ENCODE measurements around the gene GET4.
A peak's percentile ranks its signal among the peaks of the same experiment; 100 is the strongest.

GET4 gene

GRCh38 chr7:873367-874002, 2.9 kb upstream of the GET4 start:
- peak in 3 of 4 experiments; percentile 40 to 41 (median 40) for DNase-seq

- DNase-seq, result no peak
Observed at GRCh38 chr7:874031-874749, 2.2 kb upstream of the GET4 start.

GRCh38 chr7:875051-875450, 1.3 kb upstream of the GET4 start:
- DNase-seq, result no peak

GRCh38 chr7:875476-876076, 778 bp upstream of the GET4 start:
- DNase-seq, result no peak

- DNase-seq, result no peak
Observed at GRCh38 chr7:876972-877311, 588 bp downstream of the GET4 start.

- no peak for DNase-seq
Observed at GRCh38 chr7:877312-878232, 1.2 kb downstream of the GET4 start.

GRCh38 chr7:879093-879492, 2.7 kb downstream of the GET4 start:
- no peak for DNase-seq

- no peak for DNase-seq
Observed at GRCh38 chr7:879706-880105, 3.4 kb downstream of the GET4 start.

- DNase-seq, result no peak
Observed at GRCh38 chr7:880450-880849, 4.1 kb downstream of the GET4 start.

GRCh38 chr7:881441-882234, 5.3 kb downstream of the GET4 start:
- DNase-seq, result no peak

GRCh38 chr7:882336-883035, 6.1 kb downstream of the GET4 start:
- no peak for DNase-seq

- DNase-seq, result no peak
Observed at GRCh38 chr7:883055-884021, 7.0 kb downstream of the GET4 start.

- DNase-seq, result no peak
Observed at GRCh38 chr7:884191-885003, 8.0 kb downstream of the GET4 start.

- DNase-seq, result no peak
Observed at GRCh38 chr7:885261-885892, 9.0 kb downstream of the GET4 start.

GRCh38 chr7:885893-886625, 9.7 kb downstream of the GET4 start:
- DNase-seq, result no peak

- no peak for DNase-seq
Observed at GRCh38 chr7:886626-887487, 10.5 kb downstream of the GET4 start.

- no peak for DNase-seq
Observed at GRCh38 chr7:887488-887820, 11.1 kb downstream of the GET4 start.

All from activated CD4-positive, CD25-positive, alpha-beta regulatory T cell (primary cell).